GM12878 (cell line): Measurements from ENCODE around the gene TMEM37. TPM values are rescaled to one million over a fixed set of nuclear protein-coding genes. Genes with fewer than 3 reads are reported as not detected.

Source experiments
- BRCA1 ChIP-seq: IDR thresholded peaks from 2 replicates; pipeline ENCODE4 v1.6.1; 2011; ENCODE audit warnings: low read depth, low read length, improper control_type of control experiment
- CHD2 ChIP-seq: IDR thresholded peaks from 2 replicates; pipeline ENCODE4 v1.6.1; 2011; ENCODE audit warnings: low read depth, low read length, improper control_type of control experiment, borderline replicate concordance
- E2F8 ChIP-seq: fragments of 450-650 bp; IDR thresholded peaks from 2 replicates; pipeline ENCODE4 v1.6.1; 2018; ENCODE audit warnings: mild to moderate bottlenecking, low read depth, moderate library complexity; ENCODE audit not compliant: partially characterized antibody
- EP300 ChIP-seq, 2 experiments: fragments of 150-350 bp in 1 of 2; IDR thresholded peaks; 2 replicates each; pipeline ENCODE4 v1.6.1; 2011 to 2012; ENCODE audit warnings: low read depth in 2 of 2, low read length in 2 of 2, borderline replicate concordance in 1 of 2, improper control_type of control experiment in 1 of 2, inconsistent platforms in 1 of 2; ENCODE audit not compliant: control insufficient read depth in 1 of 2
- MAX ChIP-seq: IDR thresholded peaks from 2 replicates; pipeline ENCODE4 v1.6.1; 2012; ENCODE audit warnings: low read depth, low read length, improper control_type of control experiment
- MTA3 ChIP-seq: IDR thresholded peaks from 2 replicates; pipeline ENCODE4 v1.6.1; 2012; ENCODE audit warnings: low read length, inconsistent platforms, borderline replicate concordance
- MYB ChIP-seq: fragments of 150-350 bp; IDR thresholded peaks from 2 replicates; pipeline ENCODE4 v1.6.1; 2014; ENCODE audit warnings: mild to moderate bottlenecking, low read depth, low read length, borderline replicate concordance
- NR2F1 ChIP-seq: fragments of 450-650 bp; conservative IDR thresholded peaks from 2 replicates; pipeline ENCODE4 v1.6.1; 2017; ENCODE audit warnings: mild to moderate bottlenecking
- RELB ChIP-seq: fragments of 450-650 bp; IDR thresholded peaks from 2 replicates; pipeline ENCODE4 v1.6.1; 2017; ENCODE audit warnings: low read depth, mild to moderate bottlenecking, moderate library complexity
- SKIL ChIP-seq: fragments of 450-650 bp; IDR thresholded peaks from 2 replicates; pipeline ENCODE4 v1.6.1; 2017; ENCODE audit warnings: mild to moderate bottlenecking, low read depth, inconsistent platforms; ENCODE audit not compliant: poor library complexity, severe bottlenecking
- SREBF2 ChIP-seq: IDR thresholded peaks from 2 replicates; pipeline ENCODE4 v1.6.1; 2012; ENCODE audit warnings: mild to moderate bottlenecking, low read length
- TBL1XR1 ChIP-seq: IDR thresholded peaks from 2 replicates; pipeline ENCODE4 v1.6.1; 2012; ENCODE audit warnings: low read depth, low read length, improper control_type of control experiment
- ZNF217 ChIP-seq: fragments of 450-650 bp; IDR thresholded peaks from 2 replicates; pipeline ENCODE4 v1.6.1; 2017; ENCODE audit warnings: antibody characterized with exemption, mild to moderate bottlenecking
- polyA plus RNA-seq, 11 experiments: library from polyadenylated mRNA; depleted of rRNA in 4 of 11; unstranded in 6 of 11; stranded (reverse) in 5 of 11; fragments of >200 nt; fragmentation: Nextera tagmentation in 4 of 11; fragmentation: Illumina TruSeq in 1 of 11; extraction: Ambion mirVana in 4 of 11; extraction: Trizol in 1 of 11; gene quantifications; 1 replicate in 1 of 11; 2 replicates in 10 of 11; pipeline versions ENCODE4 v1.2.1 to v1.2.3, GENCODE V29; 2011 to 2016; ENCODE audit warnings: inconsistent platforms in 2 of 11, missing spikeins in 2 of 11, low read depth in 1 of 11
- total RNA-seq, 4 experiments: library from RNA; depleted of rRNA in 3 of 4; stranded (reverse); fragments of >200 nt in 3 of 4; fragmentation: Illumina TruSeq in 1 of 4; extraction: Trizol in 1 of 4; gene quantifications; 2 replicates each; pipeline versions ENCODE4 v1.2.1 to v1.2.3, GENCODE V29; 2013 to 2021
- TF ChIP-seq, protein P1 (sequence below): fragments of 450-650 bp; IDR thresholded peaks from 2 replicates; pipeline ENCODE4 v1.6.1; 2016; ENCODE audit warnings: mild to moderate bottlenecking

TMEM37 gene
- total and polyA plus RNA-seq, 10 of the 15 experiments (the other 5 are each of a cell fraction or from before 2014, with no cell fraction given) = 0.07 to 0.67 (median 0.24) TPM; not detected in 3

GRCh38 chr2:119487434-119488244, 56.0 kb downstream of the TMEM37 start (continued):
- TF ChIP-seq E2F8 (no peak), MAX (no peak), TBL1XR1 (no peak), MTA3 (no peak), MYB (no peak), SKIL (no peak), NR2F1 (peak; percentile 63; the same call in 1 of the 2 replicates), SREBF2 (no peak), CHD2 (peak; percentile 38; the same call in 1 of the 2 replicates), ZNF217 (no peak), BRCA1 (no peak), EP300 (IDR thresholded peaks at IDR 0.05; ENCODE audit: borderline replicate concordance in 1 of 2, control insufficient read depth in 1 of 2, low read depth in 2 of 2, low read length in 2 of 2) (peak in 1 of 2 experiments; percentile 46; a peak in 1 of 4 replicates), RELB (peak; percentile 31; the same call in 1 of the 2 replicates)
- TF ChIP-seq, protein P1, sequence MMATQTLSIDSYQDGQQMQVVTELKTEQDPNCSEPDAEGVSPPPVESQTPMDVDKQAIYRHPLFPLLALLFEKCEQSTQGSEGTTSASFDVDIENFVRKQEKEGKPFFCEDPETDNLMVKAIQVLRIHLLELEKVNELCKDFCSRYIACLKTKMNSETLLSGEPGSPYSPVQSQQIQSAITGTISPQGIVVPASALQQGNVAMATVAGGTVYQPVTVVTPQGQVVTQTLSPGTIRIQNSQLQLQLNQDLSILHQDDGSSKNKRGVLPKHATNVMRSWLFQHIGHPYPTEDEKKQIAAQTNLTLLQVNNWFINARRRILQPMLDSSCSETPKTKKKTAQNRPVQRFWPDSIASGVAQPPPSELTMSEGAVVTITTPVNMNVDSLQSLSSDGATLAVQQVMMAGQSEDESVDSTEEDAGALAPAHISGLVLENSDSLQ = peak; percentile 64
